Esophagus squamous epithelium (tissue), 4 donors: ENCODE measurements around the gene BNIP3.

Experiments
- POLR2A ChIP-seq, 4 donors: fragments of 450-650 bp; IDR thresholded peaks; one replicate each; pipeline ENCODE4 v1.6.1; 2017; ENCODE audit warnings: antibody characterized with exemption in 4 of 4, mild to moderate bottlenecking in 4 of 4, moderate library complexity in 3 of 4
- TF ChIP-seq, protein P1 (sequence below), 6 experiments: fragments of 450-650 bp in 4 of 6; fragments of 200-600 bp in 2 of 6; sonication (generic) in 2 of 6; IDR thresholded peaks; one replicate each; pipeline ENCODE4 v1.5.1; 2016 to 2019; ENCODE audit warnings: antibody characterized with exemption in 6 of 6, mild to moderate bottlenecking in 4 of 6, moderate library complexity in 4 of 6

DNA sequence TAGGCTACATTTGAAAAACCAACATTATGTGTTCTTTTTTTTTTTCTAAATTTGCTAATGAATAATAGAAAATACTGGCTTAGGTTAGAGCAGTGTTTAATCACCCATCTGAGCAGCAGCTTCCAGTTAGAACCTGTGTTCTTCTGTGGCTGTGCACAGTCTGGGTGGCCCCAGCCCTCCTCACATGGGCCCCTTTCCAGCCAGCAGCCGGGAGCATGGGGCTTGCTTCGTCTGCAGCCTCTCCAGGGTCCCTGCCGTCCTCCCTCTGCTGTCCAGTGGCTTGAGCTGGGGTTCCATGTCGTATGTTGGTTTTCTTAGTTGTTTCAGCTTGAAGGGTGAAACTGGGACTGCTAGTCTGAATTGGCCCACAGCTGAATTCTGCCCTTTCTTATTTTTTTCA is 37.3 kb downstream of the BNIP3 start:
- TF ChIP-seq, protein P1, sequence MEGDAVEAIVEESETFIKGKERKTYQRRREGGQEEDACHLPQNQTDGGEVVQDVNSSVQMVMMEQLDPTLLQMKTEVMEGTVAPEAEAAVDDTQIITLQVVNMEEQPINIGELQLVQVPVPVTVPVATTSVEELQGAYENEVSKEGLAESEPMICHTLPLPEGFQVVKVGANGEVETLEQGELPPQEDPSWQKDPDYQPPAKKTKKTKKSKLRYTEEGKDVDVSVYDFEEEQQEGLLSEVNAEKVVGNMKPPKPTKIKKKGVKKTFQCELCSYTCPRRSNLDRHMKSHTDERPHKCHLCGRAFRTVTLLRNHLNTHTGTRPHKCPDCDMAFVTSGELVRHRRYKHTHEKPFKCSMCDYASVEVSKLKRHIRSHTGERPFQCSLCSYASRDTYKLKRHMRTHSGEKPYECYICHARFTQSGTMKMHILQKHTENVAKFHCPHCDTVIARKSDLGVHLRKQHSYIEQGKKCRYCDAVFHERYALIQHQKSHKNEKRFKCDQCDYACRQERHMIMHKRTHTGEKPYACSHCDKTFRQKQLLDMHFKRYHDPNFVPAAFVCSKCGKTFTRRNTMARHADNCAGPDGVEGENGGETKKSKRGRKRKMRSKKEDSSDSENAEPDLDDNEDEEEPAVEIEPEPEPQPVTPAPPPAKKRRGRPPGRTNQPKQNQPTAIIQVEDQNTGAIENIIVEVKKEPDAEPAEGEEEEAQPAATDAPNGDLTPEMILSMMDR (IDR thresholded peaks at IDR 0.05): no peak
- TF ChIP-seq POLR2A (IDR thresholded peaks at IDR 0.05): no peak
